Neural progenitor cell (in vitro differentiated cells): Measurements from ENCODE around the gene SPN.

Experiments
- CTCF ChIP-seq: fragments of 200-600 bp; sonication (generic); IDR thresholded peaks from 2 replicates; pipeline ENCODE4 v1.5.1; 2017; ENCODE audit warnings: antibody characterized with exemption, mild to moderate bottlenecking
- EZH2phosphoT487 ChIP-seq: fragments of 200-600 bp; sonication (generic); IDR thresholded peaks from 2 replicates; pipeline ENCODE4 v1.6.1; 2017; ENCODE audit warnings: antibody characterized with exemption

- TF ChIP-seq CTCF (no peak), EZH2phosphoT487 (no peak)
Measured at GRCh38 chr16:29668267-29668666, 5.2 kb downstream of the SPN start.
